Mesendoderm (in vitro differentiated cells): ENCODE results near the gene CARD14.

Experiments
- DNase-seq: peaks from one replicate; pipeline ENCODE4 v3.0.0; 2013
- H2AK5ac ChIP-seq: 2 replicates; pipeline ENCODE4 v1.6.1; 2013; ENCODE audit warnings: low read length, inconsistent platforms
- H2BK120ac ChIP-seq: 2 replicates; pipeline ENCODE4 v1.6.1; 2013; ENCODE audit warnings: low read depth, mild to moderate bottlenecking, low read length, moderate library complexity, mixed read lengths
- H2BK15ac ChIP-seq: replicated peaks from 2 replicates; pipeline ENCODE4 v1.6.1; 2013; ENCODE audit warnings: low read depth, mild to moderate bottlenecking, moderate library complexity
- H2BK5ac ChIP-seq: 2 replicates; pipeline ENCODE4 v1.6.1; 2013; ENCODE audit warnings: low read length, inconsistent platforms
- H3K18ac ChIP-seq: 2 replicates; pipeline ENCODE4 v1.6.1; 2013; ENCODE audit warnings: mild to moderate bottlenecking, low read length, mixed read lengths
- H3K23ac ChIP-seq: one replicate; pipeline ENCODE4 v1.6.1; 2013; ENCODE audit warnings: low read length
- H3K27ac ChIP-seq: 2 replicates; pipeline ENCODE4 v1.5.1; 2013; ENCODE audit warnings: low read depth, mild to moderate bottlenecking, inconsistent platforms, low read length, moderate library complexity
- H3K27me3 ChIP-seq: 2 replicates; pipeline ENCODE4 v1.6.1; 2013; ENCODE audit warnings: low read length, control low read depth, mild to moderate bottlenecking, inconsistent platforms; ENCODE audit not compliant: insufficient read depth, poor library complexity
- H3K36me3 ChIP-seq: 2 replicates; pipeline ENCODE4 v1.6.1; 2013; ENCODE audit warnings: low read length, inconsistent platforms; ENCODE audit not compliant: control insufficient read depth, insufficient read depth
- H3K4ac ChIP-seq: one replicate; pipeline ENCODE4 v1.6.1; 2013; ENCODE audit warnings: low read depth, mild to moderate bottlenecking, low read length, moderate library complexity
- H3K4me1 ChIP-seq: 2 replicates; pipeline ENCODE4 v1.6.1; 2013; ENCODE audit warnings: low read depth, low read length, inconsistent platforms; ENCODE audit not compliant: control insufficient read depth
- H3K4me2 ChIP-seq: 2 replicates; pipeline ENCODE4 v1.6.1; 2013; ENCODE audit warnings: low read length
- H3K4me3 ChIP-seq: 2 replicates; pipeline ENCODE4 v1.5.1; 2013; ENCODE audit warnings: mild to moderate bottlenecking, low read length
- H3K56ac ChIP-seq: one replicate; pipeline ENCODE4 v1.6.1; 2013; ENCODE audit warnings: low read length
- H3K79me1 ChIP-seq: 2 replicates; pipeline ENCODE4 v1.6.1; 2013; ENCODE audit warnings: low read length, inconsistent platforms
- H3K79me2 ChIP-seq: 2 replicates; pipeline ENCODE4 v1.6.1; 2013; ENCODE audit warnings: mild to moderate bottlenecking, low read length; ENCODE audit not compliant: control insufficient read depth, insufficient read depth
- H3K9ac ChIP-seq: 2 replicates; pipeline ENCODE4 v1.6.1; 2013; ENCODE audit warnings: low read length, inconsistent platforms
- H4K5ac ChIP-seq: one replicate; pipeline ENCODE4 v1.6.1; 2013; ENCODE audit warnings: low read length
- H4K8ac ChIP-seq: one replicate; pipeline ENCODE4 v1.6.1; 2013; ENCODE audit warnings: low read depth, mild to moderate bottlenecking, control low read depth, low read length, moderate library complexity
- WGBS: extraction: QIAGEN DNeasy Blood & Tissue Kit; methylation state at CpG from one replicate; pipeline ENCODE4 v1.1.7; 2013; ENCODE audit warnings: low lambda C conversion rate, missing lambda C conversion rate; ENCODE audit not compliant: insufficient coverage; ENCODE audit errors: extremely low coverage; 5-methylcytosine and 5-hydroxymethylcytosine counted together

The CARD14 gene

DNA sequence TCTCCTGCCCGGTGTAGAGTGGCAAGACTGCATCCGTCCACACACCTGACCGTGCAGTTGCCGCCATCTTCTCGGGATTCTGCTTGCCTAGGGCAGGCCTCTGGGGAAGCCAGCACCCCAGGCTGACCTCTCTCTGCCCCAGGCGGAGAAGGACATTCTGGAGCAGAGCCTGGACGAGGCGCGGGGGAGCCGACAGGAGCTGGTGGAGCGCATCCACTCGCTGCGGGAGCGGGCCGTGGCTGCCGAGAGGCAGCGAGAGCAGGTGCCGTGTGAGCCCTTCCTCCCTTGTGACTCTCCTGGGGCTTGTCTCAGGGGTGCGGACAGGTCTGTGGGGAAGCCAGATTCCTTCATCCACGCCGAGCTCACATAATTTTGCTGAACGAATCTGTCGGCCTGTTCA is 19.8 kb downstream of the CARD14 start:
- DNase-seq = no peak
- H2BK5ac ChIP-seq = no peak overlapping the region
- H3K79me2 ChIP-seq = no peaks in the 10 kb centered on the region
- no peak overlapping the region for H3K9ac ChIP-seq
- H4K8ac ChIP-seq = no peak overlapping the region
- no CpG with 5 or more reads among the region's 23 CpGs for WGBS
- no peaks in the 10 kb centered on the region for H3K79me1 ChIP-seq
- no peaks in the 10 kb centered on the region for H3K27me3 ChIP-seq
- no peak overlapping the region for H3K56ac ChIP-seq
- no peaks in the 10 kb centered on the region for H3K4me1 ChIP-seq
- no peak overlapping the region for H2BK15ac ChIP-seq
- no peak overlapping the region for H2AK5ac ChIP-seq
- H3K36me3 ChIP-seq = no peaks in the 10 kb centered on the region
- H3K18ac ChIP-seq = no peak overlapping the region
- H3K4me3 ChIP-seq = no peak overlapping the region
- no peak overlapping the region for H3K23ac ChIP-seq
- H3K27ac ChIP-seq = no peak overlapping the region
- H3K4ac ChIP-seq = no peak overlapping the region
- H3K4me2 ChIP-seq = no peak overlapping the region
- H2BK120ac ChIP-seq = no peak overlapping the region
- no peak overlapping the region for H4K5ac ChIP-seq

DNA sequence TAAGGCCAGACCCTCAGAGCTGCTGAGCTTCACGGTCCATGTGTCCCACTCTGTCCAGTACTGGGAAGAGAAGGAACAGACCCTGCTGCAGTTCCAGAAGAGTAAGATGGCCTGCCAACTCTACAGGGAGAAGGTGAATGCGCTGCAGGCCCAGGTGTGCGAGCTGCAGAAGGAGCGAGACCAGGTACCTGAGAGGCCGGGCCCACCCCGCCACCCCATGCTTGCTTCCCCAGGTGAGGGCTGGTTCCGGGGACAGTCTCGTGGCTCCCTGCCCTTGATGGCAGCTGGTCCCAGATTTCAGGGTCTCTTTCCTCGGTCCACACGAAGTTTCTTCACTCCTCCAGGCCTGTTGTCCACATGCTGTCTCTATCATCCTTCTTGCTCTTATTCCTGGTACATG is 20.9 kb downstream of the CARD14 start:
- no peak overlapping the region for H4K5ac ChIP-seq
- H2BK15ac ChIP-seq = no peak overlapping the region
- no peak overlapping the region for H3K4ac ChIP-seq
- H3K27me3 ChIP-seq = no peaks in the 10 kb centered on the region
- H2BK5ac ChIP-seq = no peak overlapping the region
- no peak overlapping the region for H3K23ac ChIP-seq
- no peak for DNase-seq
- H2AK5ac ChIP-seq = no peak overlapping the region
- WGBS = no CpG with 5 or more reads among the region's 10 CpGs
- H3K27ac ChIP-seq = no peak overlapping the region
- H3K56ac ChIP-seq = no peak overlapping the region
- H3K79me1 ChIP-seq = no peaks in the 10 kb centered on the region
- H3K79me2 ChIP-seq = no peaks in the 10 kb centered on the region
- H4K8ac ChIP-seq = no peak overlapping the region
- no peak overlapping the region for H2BK120ac ChIP-seq
- no peak overlapping the region for H3K4me2 ChIP-seq
- H3K4me1 ChIP-seq = no peaks in the 10 kb centered on the region
- no peaks in the 10 kb centered on the region for H3K36me3 ChIP-seq
- H3K9ac ChIP-seq = no peak overlapping the region
- H3K4me3 ChIP-seq = no peak overlapping the region
- no peak overlapping the region for H3K18ac ChIP-seq

DNA sequence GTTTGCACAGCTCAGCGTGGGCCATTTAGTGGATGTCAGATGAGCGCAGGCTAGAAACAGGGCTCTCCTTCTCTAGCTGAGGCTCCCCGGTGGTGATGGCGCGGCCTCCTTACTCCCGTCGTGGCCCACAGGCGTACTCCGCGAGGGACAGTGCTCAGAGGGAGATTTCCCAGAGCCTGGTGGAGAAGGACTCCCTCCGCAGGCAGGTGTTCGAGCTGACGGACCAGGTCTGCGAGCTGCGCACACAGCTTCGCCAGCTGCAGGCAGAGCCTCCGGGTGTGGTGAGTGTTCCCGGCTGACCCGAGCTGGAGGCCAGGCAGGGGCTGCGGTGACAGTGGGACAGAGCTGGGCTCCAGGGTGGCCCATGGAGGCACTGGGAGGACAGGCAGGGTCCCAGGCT is 21.4 kb downstream of the CARD14 start:
- Histone ChIP-seq H2BK5ac (no peak overlapping the region), H3K4ac (no peak overlapping the region), H4K8ac (no peak overlapping the region), H3K27ac (no peak overlapping the region), H3K79me2 (no peaks in the 10 kb centered on the region), H3K36me3 (no peaks in the 10 kb centered on the region), H3K18ac (no peak overlapping the region), H4K5ac (no peak overlapping the region), H2BK15ac (no peak overlapping the region), H2BK120ac (no peak overlapping the region), H3K4me2 (no peak overlapping the region), H2AK5ac (no peak overlapping the region), H3K27me3 (no peaks in the 10 kb centered on the region), H3K79me1 (no peaks in the 10 kb centered on the region), H3K4me3 (no peak overlapping the region), H3K4me1 (no peaks in the 10 kb centered on the region), H3K9ac (no peak overlapping the region), H3K23ac (no peak overlapping the region), H3K56ac (no peak overlapping the region)
- peak; percentile 22 for DNase-seq
- no CpG with 5 or more reads among the region's 20 CpGs for WGBS

DNA sequence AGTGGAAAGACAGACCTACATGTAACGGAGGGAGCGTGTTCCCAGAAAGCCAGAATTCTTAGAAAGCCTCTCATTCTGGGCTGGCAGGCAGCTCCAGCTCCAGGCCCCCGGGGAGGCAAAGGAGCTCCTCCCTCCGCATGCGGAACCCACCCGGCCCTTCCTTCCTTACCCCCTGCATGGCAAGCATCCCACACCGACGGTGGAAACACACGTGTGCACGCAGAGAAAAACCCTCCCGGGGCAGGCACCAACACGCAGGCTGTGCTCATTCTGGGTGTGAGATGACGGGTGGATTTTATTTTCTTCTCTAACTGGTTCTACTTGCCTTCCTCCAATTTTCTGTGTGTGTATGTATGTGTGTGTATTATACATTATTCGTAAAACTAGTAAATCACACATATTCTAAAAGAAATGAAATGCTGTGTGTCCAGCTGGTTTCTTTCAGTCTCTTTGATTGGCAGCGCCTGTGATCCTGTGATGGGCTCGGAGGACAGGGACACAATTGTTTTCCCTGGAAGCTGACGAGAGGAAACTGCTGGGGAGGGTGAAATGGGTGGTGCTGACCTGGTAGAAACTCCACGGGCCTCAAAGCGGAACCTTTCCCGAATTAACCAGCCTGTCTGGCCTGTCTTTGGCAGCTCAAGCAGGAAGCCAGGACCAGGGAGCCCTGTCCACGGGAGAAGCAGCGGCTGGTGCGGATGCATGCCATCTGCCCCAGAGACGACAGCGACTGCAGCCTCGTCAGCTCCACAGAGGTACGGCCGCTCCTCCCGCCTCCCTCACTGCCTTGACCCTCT is 22.2 kb downstream of the CARD14 start:
- H3K4me2 ChIP-seq = no peak overlapping the region
- H3K4ac ChIP-seq = no peak overlapping the region

DNA sequence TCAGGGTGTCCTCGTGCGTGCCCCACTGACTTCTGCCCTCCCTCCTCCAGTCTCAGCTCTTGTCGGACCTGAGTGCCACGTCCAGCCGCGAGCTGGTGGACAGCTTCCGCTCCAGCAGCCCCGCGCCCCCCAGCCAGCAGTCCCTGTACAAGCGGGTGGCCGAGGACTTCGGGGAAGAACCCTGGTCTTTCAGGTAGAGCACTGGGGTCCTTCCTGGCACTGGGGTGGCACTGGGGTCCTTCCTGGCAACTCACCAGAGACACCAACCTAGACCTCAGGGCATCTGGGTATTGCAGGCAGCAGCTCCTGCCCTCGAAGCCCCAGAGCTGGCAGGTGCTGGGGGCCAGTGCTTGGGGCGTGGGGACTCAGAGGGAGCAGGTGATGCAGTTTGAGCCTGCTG is 25.3 kb downstream of the CARD14 start:
- no peak overlapping the region for H3K56ac ChIP-seq
- no peaks in the 10 kb centered on the region for H3K79me1 ChIP-seq
- H2BK15ac ChIP-seq = no peak overlapping the region
- no peak overlapping the region for H4K5ac ChIP-seq
- H3K79me2 ChIP-seq = no peaks in the 10 kb centered on the region
- no peak overlapping the region for H2AK5ac ChIP-seq
- no peak overlapping the region for H3K9ac ChIP-seq
- no peak overlapping the region for H3K27ac ChIP-seq
- H2BK5ac ChIP-seq = no peak overlapping the region
- H4K8ac ChIP-seq = no peak overlapping the region
- no peaks in the 10 kb centered on the region for H3K36me3 ChIP-seq
- no peak overlapping the region for H3K23ac ChIP-seq
- WGBS = no CpG with 5 or more reads among the region's 14 CpGs
- no peak overlapping the region for H2BK120ac ChIP-seq
- H3K4ac ChIP-seq = no peak overlapping the region
- H3K4me2 ChIP-seq = no peak overlapping the region
- no peak overlapping the region for H3K18ac ChIP-seq
- no peaks in the 10 kb centered on the region for H3K4me1 ChIP-seq
- no peak overlapping the region for H3K4me3 ChIP-seq
- no peak for DNase-seq
- no peaks in the 10 kb centered on the region for H3K27me3 ChIP-seq

More for the DNA sequence above, 22.2 kb downstream of the CARD14 start:
- Histone ChIP-seq H3K18ac (no peak overlapping the region), H2BK120ac (no peak overlapping the region), H2BK15ac (no peak overlapping the region), H3K4me1 (no peaks in the 10 kb centered on the region), H3K36me3 (no peaks in the 10 kb centered on the region), H3K9ac (no peak overlapping the region), H2BK5ac (no peak overlapping the region), H3K56ac (no peak overlapping the region), H4K5ac (no peak overlapping the region), H3K27ac (no peak overlapping the region), H2AK5ac (no peak overlapping the region), H4K8ac (no peak overlapping the region), H3K27me3 (no peaks in the 10 kb centered on the region), H3K4me3 (no peak overlapping the region), H3K79me2 (no peaks in the 10 kb centered on the region), H3K79me1 (no peaks in the 10 kb centered on the region), H3K23ac (no peak overlapping the region)
- no CpG with 5 or more reads among the region's 29 CpGs for WGBS
- DNase-seq = no peak
